ENCODE data around the gene CTNNAL1.
"Not testable (repeated sequence)": the region's sequence is repeated elsewhere in the genome, so short reads cannot be mapped to it uniquely, and the experiment has no call there.

Gene CTNNAL1, protein sequence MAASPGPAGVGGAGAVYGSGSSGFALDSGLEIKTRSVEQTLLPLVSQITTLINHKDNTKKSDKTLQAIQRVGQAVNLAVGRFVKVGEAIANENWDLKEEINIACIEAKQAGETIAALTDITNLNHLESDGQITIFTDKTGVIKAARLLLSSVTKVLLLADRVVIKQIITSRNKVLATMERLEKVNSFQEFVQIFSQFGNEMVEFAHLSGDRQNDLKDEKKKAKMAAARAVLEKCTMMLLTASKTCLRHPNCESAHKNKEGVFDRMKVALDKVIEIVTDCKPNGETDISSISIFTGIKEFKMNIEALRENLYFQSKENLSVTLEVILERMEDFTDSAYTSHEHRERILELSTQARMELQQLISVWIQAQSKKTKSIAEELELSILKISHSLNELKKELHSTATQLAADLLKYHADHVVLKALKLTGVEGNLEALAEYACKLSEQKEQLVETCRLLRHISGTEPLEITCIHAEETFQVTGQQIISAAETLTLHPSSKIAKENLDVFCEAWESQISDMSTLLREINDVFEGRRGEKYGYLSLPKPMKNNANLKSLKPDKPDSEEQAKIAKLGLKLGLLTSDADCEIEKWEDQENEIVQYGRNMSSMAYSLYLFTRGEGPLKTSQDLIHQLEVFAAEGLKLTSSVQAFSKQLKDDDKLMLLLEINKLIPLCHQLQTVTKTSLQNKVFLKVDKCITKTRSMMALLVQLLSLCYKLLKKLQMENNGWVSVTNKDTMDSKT

DNA sequence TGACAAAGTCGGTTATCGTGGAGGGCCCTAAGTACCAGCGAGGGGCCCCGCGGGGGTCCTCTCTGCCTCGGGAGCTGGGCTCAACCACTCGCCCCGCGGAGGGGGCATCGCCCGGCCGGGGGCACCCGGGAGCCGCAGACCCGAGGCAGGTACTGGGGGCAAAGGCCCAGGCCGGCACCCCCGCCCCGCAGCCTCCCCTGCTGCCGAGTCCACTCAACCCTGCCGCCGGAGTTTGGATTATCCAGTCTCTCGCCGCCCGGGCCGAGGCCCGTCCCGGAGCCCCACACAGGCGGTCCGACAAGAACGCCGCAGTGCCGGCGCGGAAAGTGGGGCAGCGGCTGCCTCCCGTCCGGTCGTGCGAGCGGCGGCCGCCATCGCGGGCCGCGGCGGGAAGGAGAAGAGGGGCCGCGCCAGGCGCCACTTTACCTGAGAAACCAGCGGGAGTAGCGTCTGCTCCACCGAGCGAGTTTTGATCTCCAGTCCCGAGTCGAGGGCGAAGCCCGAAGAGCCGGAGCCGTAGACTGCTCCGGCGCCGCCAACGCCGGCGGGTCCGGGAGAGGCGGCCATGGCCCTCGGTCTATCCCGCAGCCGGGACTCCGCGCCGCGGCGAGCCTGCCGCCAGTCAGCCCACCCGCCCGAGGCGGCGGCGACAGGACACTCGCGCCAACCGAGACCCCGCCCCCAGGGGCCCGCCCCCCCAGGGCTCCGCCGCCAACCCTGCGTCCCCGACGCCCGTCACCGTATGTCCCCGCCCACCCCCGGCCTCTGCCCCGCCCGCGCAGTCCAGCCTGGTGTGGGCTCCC is at the start of gene CTNNAL1:
CTNNAL1 (minus strand) TSS at position 624 of the 803 bp plus-strand sequence; CDS start at position 567, 57 bp downstream.
- no peak for DNase-seq (ENCODE audit: low spot score)

DNA sequence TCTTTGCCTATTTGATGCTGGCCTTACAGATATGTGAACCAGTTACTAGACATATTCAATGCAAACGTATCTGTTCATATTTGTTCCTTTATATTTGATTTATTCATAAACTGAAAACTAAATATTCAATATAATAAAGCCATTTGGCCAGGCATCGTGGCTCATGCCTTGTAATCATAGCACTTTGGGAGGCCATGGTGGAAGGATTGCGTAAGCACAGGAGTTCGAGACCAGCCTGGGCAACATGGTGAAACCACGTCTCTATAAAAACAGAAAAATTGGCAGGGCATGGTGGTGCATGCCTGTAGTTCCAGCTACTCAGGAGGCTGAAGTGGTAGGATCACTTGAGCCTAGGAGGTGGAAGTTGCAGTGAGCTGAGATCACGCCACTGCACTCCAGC is 49.2 kb upstream of the CTNNAL1 start:
- DNase-seq (ENCODE audit: low spot score) = no peak

DNA sequence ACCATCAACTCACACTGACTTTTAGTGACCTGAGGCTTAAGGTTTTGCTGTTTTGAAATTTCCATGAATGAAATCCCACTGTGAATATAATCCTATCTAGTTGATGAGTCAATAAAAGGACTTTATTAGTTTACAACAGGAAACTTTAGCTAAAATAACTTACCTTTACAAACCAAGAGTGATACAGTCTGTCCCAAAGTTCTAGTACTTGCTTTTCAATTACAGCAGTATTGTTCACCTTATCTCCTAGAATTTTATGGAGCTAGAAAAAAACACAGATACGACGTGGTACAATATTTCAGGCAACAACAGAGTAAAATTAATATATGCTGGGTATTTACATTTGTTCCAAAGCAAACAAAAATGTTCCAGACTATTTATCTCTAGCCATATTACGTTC is 46.9 kb upstream of the CTNNAL1 start:
- no peak for DNase-seq (ENCODE audit: low spot score)

DNA sequence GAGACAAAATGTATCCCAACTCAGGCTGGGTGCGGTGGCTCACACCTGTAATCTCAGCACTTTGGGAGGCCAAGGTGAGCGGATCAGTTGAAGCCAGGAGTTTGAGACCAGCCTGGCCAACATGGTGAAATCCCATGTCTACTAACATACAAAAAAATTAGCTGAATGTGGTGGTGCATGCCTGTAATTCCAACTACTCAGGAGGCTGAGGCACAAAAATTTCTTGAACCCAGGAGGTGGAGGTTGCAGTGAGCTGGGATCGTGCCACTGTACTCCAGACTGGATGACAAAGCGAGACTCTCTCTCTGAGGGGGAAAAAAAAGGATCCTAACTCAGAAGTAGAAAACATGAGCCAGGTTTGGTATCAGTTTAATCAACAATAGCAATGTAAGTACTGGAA is 39.8 kb upstream of the CTNNAL1 start:
- not testable (repeated sequence) for DNase-seq (ENCODE audit: low spot score)

DNA sequence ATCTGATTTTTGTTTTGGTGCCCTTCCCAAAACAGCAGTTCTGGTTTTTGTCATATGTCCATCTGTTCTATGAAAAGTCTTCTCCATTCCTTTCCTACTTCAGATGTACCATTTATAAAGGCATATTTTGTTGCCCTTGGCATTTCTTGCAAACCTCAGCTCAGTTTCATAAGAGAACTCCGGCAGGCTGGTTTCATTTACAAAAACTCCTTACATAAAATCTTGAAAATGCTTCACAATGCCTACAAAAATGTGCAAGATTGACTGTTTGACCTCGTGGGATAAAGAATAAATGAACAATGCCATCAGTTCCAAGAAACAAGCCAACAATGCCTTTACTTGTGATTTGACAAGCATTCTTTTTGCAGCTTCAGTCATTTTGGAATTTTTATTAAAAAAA is 39.1 kb upstream of the CTNNAL1 start:
- peak; percentile 5 for DNase-seq (ENCODE audit: low spot score)

DNA sequence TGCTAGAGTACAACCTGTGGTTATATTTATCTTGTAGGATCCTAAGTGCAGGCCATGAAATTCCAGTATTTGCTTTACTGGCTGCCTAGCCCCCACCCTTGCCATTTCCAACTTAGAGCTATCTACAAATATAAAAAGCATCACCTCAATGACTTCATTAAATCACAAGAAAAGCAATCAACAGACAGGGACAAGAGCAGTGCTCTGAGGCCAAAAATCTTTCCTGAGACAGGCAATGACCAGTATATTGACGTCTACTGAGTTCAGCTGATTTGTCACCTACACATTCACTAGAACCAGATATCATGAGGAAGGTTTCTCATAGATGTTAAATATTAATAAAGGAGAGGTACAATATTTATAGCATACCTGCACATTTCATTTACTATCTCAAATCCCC is 38.4 kb upstream of the CTNNAL1 start:
- no peak for DNase-seq (ENCODE audit: low spot score)

DNA sequence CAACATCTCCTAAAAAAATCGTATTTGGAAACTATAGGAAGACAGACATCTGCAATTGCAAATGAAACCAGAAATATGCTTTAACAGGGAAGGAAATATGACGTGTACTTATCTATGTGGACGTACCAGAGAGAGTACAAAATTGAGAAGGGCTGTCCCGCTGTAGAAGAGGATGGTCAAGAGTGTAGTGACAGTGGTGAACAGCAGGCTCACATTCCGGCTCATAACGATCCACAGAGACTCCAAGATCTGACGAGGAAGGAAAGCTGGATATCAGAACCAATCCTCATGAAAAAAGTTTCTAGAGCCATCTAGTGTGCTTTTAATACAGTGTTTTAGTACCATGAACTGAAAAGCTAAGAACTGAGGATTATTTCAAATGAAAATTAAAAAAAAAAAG is 37.1 kb upstream of the CTNNAL1 start:
- no peak for DNase-seq (ENCODE audit: low spot score)

DNA sequence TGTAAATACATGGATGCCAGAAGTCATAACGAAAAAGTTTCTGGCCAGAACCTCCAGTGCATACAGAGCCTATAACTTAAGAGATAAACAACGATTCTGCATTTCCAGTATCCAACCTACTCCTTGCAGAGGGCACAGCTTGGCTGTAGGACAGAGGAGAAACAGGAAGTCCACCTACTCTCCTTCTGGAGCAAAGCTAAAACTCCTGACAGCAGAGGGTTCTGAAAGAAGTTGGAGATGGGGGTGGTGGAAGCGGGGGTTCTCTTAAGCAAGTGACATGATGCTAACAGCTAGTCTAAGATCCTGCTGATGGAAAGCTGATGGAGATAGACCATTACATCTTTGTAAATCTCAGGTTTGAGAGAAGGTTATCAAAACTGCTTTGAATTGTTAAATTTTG is 35.5 kb upstream of the CTNNAL1 start:
- DNase-seq (ENCODE audit: low spot score) = no peak

DNA sequence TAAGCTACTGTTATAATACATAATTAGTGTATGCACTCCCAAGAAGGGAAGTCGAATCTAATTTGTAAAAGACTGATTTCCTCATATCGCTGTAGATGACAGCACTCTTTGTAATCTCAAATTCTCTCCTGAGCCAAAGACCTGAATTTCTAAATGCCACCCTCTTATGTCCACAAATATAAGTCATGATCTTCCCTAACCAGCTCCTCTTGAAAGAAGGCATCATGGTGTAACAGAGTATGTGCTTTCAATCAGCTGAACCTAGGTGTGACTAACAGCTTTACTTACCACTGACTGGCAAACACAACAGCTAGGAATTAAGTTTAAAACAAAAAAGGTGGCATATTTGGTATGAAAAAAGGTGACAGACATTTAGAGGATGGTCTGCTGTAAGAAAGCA is 34.0 kb upstream of the CTNNAL1 start:
- DNase-seq (ENCODE audit: low spot score) = no peak

DNA sequence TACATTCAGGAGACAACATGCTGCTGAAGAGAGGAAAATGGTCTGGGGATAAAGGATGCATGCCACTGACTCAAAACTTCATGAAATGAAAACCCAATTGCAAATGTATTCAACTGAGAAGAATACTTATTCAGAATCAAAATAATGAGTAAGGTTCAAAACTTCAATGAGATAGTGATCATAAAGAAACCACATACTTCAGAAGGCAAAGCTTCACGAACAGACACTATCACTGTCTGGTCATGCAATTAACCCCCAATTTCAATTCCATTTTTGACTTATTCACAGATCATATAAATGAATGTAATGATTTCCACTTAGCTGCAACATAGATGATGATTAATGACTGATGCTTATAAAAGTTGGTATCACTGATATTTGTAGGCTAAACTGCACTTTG is 33.0 kb upstream of the CTNNAL1 start:
- no peak for DNase-seq (ENCODE audit: low spot score)

DNA sequence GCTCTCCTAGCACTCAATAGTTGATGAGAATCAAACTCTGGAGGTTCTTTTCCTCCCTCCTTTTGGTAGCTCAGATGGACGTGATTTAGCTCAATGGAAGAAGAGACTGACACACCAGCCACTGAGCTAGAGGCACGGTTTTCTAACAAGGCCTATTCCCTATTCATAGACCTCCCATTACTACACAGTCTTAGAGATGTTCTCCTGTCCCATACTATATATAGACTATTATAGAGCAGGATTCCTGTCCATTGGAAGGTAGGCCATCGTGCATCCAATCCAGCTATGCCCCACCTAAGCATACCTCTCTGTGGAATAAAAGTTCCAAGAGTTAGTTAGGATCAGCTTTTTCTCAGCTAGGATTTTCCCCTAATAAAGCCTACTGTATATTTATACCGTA is 30.3 kb upstream of the CTNNAL1 start:
- no peak for DNase-seq (ENCODE audit: low spot score)

DNA sequence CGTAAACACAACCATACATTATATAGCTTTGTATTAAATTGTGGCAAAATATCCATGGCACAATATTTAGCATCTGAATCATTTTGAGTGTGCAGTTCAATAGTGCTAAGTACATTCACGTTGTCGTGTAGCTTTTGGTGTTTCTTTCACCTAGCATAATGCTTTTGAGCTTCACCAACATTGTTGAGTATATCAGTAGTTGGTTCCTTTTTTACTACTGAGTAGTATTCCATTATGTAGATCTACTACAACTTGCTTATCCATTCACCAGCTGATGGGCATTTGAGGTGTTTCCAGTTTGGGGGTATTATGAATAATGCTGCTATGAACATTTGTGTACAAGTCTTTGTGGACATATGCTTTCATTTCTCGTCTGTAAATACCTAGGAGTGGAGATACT is 27.3 kb upstream of the CTNNAL1 start:
- no peak for DNase-seq (ENCODE audit: low spot score)

DNA sequence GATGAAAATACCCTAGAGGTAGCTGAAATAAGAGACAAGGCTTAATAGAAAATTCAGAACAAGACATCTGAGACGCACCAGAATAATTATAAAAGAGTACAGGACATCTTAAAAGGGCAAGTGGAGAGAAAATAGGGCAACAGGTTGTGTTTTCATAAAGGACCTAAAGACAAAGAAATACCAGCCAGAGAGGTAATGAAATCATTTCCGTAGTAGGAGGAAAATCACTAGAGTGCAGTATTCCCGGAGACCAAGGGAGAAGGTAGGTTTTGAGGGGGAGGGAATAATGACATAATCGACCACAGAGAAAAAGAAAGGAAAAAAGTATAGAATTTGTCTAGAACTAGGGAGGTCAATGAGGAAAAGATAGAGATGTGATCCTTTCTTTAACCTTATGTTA is 26.2 kb upstream of the CTNNAL1 start:
- DNase-seq (ENCODE audit: low spot score) = no peak

DNA sequence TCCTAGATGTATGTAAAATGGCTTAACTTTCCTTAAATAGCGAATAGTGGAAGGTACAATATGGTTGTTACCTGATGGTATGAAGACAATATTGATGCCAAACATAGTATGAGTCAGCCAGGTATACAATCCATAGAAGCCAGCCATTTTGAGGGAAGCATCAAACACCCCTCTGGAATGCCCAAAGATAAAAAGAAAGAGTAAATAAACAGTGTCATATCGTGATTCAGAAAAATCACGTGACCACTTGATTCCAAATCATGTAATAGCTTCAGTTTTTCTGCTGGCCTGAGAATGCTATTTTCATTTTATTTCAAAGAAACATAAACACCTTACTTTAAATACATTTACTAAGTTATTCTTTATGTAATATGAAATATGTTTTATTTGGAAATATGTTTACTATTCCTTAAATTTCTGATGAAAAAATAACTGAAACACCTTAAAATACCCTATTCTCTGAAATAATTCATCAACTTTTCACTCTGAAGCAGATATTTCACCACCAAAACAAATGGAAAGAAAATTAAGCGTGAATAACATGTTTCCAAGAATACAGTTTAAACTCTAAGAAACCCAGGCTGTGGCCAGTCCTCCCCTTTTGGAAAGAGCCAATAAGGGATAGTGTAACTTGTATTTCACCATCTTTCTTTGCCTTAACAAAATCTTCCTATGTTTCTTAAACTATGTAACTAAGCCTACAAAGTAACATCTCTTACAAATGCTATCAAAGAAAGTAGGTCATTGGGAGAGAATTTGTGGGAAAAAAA is 24.8 kb upstream of the CTNNAL1 start:
- no peak for DNase-seq (ENCODE audit: low spot score)

DNA sequence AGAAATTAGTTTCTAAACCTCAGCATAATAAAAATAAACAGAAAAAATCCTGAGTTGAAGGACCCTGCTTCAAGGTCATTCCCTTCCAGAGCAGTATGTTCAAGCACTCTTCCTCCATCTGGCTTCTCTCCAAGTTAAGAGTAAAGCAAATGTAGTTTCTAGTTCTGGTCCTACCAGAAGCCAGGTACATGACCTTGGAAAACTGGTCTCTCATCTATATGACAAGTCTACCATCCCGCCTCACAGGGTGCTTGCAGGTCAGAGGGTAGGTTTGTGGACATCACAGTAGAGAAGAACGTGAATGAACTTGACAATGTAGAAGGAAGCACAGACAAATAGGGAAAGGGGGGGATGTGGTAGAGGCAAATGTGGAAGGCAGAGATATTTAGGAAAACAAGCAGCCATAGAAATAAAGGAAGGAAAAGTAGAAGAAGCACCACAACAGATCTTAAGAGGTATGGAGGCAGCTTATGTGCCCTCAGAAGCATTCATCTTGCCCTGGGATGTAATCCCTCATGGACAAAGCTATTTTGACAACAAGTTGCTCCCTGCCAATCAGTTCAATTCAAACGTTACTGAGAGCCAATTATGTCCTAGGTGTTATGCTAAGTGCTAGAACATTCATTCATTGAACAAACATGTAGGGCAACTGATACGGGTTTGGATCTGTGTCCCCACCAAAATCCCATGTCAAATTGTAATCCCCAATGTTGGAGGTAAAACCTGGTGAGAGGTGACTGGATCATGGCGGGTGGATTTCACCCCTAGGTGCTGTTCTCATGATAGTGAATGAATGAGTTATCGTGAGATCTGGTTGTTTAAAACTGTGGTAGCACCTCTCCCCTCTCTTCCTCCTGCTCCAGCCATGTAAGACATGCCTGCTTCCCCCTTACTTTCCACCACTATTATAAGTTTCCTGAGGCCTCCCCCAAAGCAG is 23.7 kb upstream of the CTNNAL1 start:
- DNase-seq (ENCODE audit: low spot score) = no peak

DNA sequence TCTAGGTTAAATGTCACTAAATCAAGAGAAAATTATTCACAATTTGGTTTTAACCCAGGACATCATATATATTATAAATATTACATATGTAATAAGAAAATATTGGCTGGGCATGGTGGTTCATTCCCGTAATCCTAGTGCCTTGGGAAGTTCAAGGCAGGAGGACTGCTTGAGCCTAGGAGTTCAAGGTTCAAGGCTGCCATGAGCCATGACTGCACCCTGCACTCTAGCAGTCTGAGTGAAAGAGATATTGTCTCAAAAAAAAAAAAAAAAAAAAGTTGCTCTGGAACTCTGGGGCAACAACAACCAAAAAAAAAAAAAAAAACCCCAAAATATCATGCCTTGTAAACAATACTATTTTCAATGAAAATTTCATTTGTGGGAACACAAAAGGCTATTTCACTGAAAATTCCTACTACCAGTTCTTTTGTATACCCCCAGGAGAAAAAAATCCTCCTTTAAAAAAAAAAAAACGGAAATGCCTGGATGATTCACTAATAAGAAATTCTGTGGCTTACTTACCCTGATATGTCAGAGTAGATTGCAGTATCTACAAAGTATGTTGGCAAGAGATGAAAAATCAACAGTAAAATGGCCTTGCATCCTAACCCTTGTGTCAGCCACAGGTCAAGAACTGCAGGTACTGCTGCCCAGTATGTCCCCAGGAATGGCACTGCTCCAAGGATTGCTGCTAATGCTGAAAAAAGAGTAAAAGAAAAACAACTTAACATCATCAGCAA is 22.6 kb upstream of the CTNNAL1 start:
- no peak for DNase-seq (ENCODE audit: low spot score)

DNA sequence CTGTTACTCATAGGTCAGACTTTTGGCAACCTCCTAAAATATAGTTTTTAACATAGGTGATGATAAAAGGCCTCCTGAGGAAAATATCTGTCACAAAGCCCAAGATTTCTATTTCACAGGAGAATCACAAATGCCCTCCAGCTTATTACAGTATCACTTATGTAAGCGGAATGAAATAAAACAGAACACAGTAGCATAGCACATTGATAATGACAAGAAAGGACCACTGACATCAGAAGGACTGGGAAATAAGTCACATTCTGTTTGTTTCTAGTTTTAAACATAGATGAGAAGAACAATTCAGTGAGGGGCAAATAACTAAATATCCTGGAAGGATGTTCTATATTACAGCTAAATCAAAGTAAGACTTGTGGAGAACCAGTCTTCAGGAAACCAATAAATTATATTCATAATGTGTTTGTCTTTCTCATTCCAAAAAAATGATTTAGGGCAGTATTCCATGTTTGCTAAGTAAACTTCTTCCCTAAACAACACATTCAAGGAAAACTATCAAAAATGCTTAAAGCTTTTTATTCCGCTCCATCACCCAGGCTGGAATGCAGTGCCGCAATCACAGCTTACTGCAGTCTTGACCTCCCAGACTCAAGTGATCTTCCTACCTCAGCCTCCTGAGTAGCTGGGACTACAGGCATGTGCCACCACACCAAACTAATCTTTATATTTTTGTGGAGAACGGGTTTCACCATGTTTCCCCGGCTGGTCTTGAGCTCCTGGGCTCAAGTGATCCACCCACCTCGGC is 20.8 kb upstream of the CTNNAL1 start:
- no peak for DNase-seq (ENCODE audit: low spot score)

DNA sequence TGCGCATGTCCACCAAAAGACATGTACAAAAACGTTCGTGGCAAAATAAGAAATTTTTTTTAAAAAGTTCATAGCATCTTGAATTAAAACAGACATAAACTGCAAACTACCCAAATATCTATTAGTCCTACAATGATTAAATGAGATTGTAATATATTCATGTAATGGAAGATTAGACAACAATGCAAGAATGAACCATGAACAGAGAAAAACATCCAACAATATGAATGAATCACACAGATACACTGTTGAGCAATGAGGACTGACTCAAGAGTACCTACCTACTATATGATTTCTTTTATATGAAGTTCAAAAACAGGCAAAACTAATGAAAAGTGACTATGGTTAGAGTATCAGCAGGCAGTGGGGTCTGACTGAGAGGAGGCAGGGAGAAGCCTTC is 17.9 kb upstream of the CTNNAL1 start:
- DNase-seq (ENCODE audit: low spot score) = no peak

DNA sequence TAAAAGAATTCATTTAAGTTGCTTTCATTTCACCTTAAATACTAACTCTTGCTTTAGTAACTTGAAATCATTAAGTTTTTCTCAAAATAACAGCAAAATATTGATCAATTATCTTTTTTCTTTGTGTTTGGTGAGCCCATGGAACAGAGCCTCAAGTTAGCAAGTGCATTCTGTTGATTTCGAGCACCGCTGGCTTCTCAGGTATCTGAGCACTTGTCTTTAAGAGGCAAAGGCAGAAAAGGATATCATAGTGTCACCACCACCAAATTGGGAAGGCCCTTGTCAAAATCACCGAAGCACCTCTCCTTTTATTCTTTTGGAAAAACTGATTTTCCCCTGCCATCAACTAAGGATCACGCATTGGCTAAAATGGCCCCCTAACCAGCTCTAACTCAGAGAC is 17.1 kb upstream of the CTNNAL1 start:
- no peak for DNase-seq (ENCODE audit: low spot score)

All from pons (tissue), 1 donor.